ENCODE data around the gene CASQ1.

The CASQ1 gene

DNA sequence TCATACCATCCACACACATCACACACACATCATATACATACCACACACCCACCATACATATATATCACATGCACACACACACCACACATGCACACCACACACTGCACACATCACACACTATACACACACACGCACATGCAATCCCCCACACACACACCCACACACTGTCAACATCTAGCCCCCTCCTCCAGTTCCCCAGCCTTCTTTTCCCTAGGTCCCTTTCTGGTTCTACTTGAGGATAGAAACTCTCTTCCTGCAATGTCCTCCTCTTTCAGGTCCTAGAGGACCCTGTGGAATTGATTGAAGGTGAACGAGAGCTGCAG is 4.3 kb downstream of the CASQ1 start:
- no peak for DNase-seq (ENCODE audit: low read depth)
- TF ChIP-seq, protein P1, sequence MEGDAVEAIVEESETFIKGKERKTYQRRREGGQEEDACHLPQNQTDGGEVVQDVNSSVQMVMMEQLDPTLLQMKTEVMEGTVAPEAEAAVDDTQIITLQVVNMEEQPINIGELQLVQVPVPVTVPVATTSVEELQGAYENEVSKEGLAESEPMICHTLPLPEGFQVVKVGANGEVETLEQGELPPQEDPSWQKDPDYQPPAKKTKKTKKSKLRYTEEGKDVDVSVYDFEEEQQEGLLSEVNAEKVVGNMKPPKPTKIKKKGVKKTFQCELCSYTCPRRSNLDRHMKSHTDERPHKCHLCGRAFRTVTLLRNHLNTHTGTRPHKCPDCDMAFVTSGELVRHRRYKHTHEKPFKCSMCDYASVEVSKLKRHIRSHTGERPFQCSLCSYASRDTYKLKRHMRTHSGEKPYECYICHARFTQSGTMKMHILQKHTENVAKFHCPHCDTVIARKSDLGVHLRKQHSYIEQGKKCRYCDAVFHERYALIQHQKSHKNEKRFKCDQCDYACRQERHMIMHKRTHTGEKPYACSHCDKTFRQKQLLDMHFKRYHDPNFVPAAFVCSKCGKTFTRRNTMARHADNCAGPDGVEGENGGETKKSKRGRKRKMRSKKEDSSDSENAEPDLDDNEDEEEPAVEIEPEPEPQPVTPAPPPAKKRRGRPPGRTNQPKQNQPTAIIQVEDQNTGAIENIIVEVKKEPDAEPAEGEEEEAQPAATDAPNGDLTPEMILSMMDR (IDR thresholded peaks at IDR 0.05; ENCODE audit: insufficient read depth, low read depth, low read length, missing control alignments), result no peak
- no peak overlapping the region for H3K4me3 ChIP-seq (ENCODE audit: low read depth, low read length)

DNA sequence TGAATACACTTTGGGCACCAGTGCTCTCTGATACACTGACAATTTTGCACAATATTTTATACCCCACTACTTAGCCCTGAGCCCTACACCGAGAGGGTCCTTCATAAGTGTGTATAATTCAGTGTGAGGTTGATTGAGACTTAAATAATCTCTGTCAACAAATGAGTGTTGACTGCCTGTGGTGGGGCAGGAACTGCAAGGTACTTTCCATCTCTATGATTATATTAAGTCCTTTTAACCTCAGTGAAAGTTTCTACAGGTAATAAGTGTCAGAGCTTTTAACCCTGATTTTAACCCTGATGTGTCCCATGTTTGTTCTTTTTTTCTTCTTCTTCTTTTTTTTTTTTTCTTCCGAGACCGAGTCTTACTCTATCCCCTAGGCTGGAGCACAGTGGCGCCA is 5.8 kb downstream of the CASQ1 start:
- DNase-seq (ENCODE audit: low read depth), result peak; percentile 37
- TF ChIP-seq, protein P1 (IDR thresholded peaks at IDR 0.05; ENCODE audit: insufficient read depth, low read depth, low read length, missing control alignments), result no peak
- no peak overlapping the region for H3K4me3 ChIP-seq (ENCODE audit: low read depth, low read length)

DNA sequence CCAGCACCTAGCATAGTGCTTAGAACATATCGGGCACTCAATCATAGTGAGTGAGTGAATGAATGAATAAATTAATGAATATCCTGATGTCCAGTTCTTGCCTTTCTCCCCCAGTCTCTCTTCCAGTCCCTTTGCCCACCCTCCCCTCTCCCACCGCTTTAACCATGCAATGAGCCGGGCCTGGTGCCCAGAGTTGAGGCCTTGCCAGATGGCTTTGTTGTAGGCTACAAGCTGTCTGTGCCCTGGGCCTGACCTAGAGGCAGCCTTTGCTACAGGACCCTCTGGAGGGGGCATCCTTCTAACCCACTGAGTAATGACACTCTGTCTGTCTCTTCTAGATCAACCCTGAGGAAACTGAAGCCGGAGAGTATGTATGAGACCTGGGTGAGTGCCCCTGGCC is 6.9 kb downstream of the CASQ1 start:
- no peak overlapping the region for H3K4me3 ChIP-seq (ENCODE audit: low read depth, low read length)
- TF ChIP-seq, protein P1 (IDR thresholded peaks at IDR 0.05; ENCODE audit: insufficient read depth, low read depth, low read length, missing control alignments), result no peak
- no peak for DNase-seq (ENCODE audit: low read depth)

DNA sequence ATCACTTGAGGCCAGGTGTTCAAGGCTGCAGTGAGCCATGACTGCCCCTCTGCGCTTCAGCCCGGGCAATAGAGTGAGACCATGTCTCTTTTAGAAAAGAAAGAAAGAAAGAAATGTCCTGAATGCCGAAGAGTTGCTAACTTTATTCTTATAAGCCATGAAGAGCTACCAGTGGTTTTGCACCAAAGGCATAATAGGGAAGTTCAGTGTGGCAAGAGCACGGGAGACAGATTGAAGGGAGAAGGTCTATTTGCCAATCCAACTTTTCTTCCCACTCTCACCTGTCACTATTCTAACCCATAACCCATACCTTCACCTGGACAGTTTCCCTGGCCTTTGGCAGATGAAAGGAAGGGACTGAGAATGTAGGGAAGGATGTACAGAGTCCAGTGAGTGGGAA is 10.4 kb downstream of the CASQ1 start:
- no peak for DNase-seq (ENCODE audit: low read depth)
- TF ChIP-seq, protein P1 (IDR thresholded peaks at IDR 0.05; ENCODE audit: insufficient read depth, low read depth, low read length, missing control alignments), result no peak

DNA sequence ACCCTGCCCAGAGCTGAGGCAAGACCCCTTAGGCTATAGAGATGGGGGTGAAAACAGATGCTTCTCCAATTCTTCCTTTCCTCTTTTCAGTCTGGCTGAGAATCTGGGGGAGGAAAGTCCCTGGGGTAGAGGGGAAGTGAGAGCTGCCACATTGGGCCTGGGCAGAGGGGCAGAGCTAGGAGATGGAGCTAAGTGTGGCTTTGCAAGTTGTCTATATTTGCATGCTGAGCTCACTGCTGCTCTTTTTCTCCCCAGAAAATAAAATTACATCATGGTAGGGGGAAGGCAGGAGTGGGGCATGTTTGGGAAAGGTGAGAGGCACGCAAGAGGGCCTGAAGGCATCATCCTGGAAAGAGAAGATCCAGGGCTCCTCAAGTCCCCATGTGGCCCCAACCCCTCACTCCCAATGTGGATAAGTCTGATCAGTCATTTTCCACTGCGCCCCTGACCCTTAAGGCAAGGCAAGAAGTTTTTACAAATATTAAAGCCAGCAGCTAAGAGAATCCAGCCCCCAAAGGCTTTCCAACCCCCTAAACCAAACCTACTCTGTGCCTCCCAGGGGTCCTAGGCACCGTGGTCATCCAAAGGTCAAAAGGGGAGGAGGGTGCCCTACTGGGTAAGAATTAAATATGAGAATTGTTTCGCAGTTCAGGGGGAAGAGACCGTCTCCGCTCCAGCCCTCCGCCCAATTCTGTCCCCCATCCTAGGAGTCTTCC is 14.3 kb downstream of the CASQ1 start:
- TF ChIP-seq, protein P1 (IDR thresholded peaks at IDR 0.05; ENCODE audit: insufficient read depth, low read depth, low read length, missing control alignments), result no peak
- peak overlapping the region; percentile 62 for H3K4me3 ChIP-seq (ENCODE audit: low read depth, low read length)
- peak; percentile 84 for DNase-seq (ENCODE audit: low read depth)

More for the DNA sequence above, 10.4 kb downstream of the CASQ1 start:
- H3K4me3 ChIP-seq (ENCODE audit: low read depth, low read length), result no peak overlapping the region

DNA sequence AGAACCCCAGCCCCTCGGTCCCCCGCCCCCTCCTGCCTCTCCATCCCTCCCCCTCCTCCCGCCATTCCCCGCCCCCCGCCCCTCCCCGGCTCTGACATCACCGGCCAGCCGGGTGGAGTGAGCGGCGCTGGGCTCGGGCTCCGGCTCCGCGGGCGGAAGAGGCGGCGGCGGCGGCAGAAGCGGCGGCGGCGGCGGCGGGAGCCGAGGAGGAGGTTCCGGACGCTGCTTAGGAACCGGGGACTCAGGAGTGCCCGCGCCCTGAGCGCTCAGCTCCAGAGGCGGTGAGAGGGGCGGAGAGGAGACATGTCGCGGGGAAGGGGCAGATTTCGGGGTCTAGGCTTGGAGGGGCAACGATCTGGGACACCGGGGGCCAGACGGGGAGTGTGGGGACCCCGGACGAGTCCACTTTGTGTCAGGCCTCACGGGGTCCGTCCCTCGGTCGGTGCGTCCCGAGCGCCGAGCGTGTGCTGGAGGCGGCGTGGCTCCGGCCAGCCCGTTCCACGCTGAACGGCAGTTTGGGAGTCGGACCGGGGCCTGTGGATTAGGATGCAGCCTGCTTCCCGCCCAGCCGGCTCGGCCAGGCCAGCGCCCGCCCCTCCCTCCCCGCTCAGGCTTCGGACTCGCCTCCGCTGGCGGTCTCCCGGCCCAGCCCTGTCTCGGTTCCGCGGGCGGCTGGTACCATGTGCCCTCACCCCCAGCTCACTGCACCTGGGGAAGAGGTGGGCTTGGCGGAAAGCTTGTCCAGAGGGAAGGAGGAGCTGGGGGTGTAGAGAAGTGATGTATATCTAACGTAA is 15.1 kb downstream of the CASQ1 start, which contains the start of gene PEA15:
TSS of gene PEA15 (plus strand) at position 143 of the 794 bp plus-strand sequence. CDS start 6,161 bp downstream, outside the sequence.
- peak within 1 kb of the TSS; percentile 96 for H3K4me3 ChIP-seq (ENCODE audit: low read depth, low read length)
- TF ChIP-seq, protein P1 (IDR thresholded peaks at IDR 0.05; ENCODE audit: insufficient read depth, low read depth, low read length, missing control alignments), result no peak
- DNase-seq (ENCODE audit: low read depth), result peak; percentile 80
